Naive thymus-derived CD8-positive, alpha-beta T cell (primary cell): Measurements from ENCODE around the gene OLFML2A. TPM values are rescaled to one million over a fixed set of nuclear protein-coding genes. Genes with fewer than 3 reads are reported as not detected.
"Not testable (repeated sequence)": the region's sequence is repeated elsewhere in the genome, so short reads cannot be mapped to it uniquely, and the experiment has no call there.

ENCODE experiments used
- ATAC-seq, 2 donors: fragments of 150-1000 bp; cut with Tn5 transposase in 1 of 2; sonication (Bioruptor Pico), chemical (Tn5 transposase) in 1 of 2; 1 replicate in 1 of 2; 2 replicates in 1 of 2; pipeline ENCODE4 v1.10.0; 2021; ENCODE audit warnings: mild to moderate bottlenecking in 2 of 2, moderate library complexity in 2 of 2
- POLR2A ChIA-PET: fragments of 350-600 bp; sonication (Branson Sonifier 250); formaldehyde crosslinking; loops from one replicate; lab custom pipeline; 2021; ENCODE audit warnings: antibody characterized with exemption; lab: Charles Lee
- DNase-seq, 10 donors: peaks; one replicate each; pipeline versions ENCODE4 v3.0.0 to v3.0.0-alpha.2; 2020 to 2022
- H3K27ac Mint-ChIP-seq, 10 donors: one replicate each; pipeline ENCODE4 v1.8.0; 2020 to 2022; ENCODE audit warnings: mild to moderate bottlenecking in 10 of 10, mixed read lengths in 10 of 10, moderate library complexity in 4 of 10, inconsistent platforms in 1 of 10
- H3K27me3 Mint-ChIP-seq, 5 donors: one replicate each; pipeline ENCODE4 v1.8.0; 2021 to 2022; ENCODE audit warnings: mixed read lengths in 5 of 5
- H3K36me3 Mint-ChIP-seq, 3 donors: one replicate each; pipeline ENCODE4 v1.8.0; 2020 to 2022; ENCODE audit warnings: mixed read lengths in 3 of 3, mild to moderate bottlenecking in 2 of 3, inconsistent platforms in 1 of 3
- H3K4me1 Mint-ChIP-seq, 4 donors: one replicate each; pipeline ENCODE4 v1.8.0; 2021 to 2022; ENCODE audit warnings: mixed read lengths in 4 of 4
- H3K4me3 Mint-ChIP-seq, 10 donors: one replicate each; pipeline ENCODE4 v1.8.0; 2020 to 2022; ENCODE audit warnings: mild to moderate bottlenecking in 10 of 10, mixed read lengths in 10 of 10, moderate library complexity in 6 of 10, inconsistent platforms in 1 of 10
- H3K9me3 Mint-ChIP-seq, 9 donors: one replicate each; pipeline ENCODE4 v1.8.0; 2020 to 2022; ENCODE audit warnings: mixed read lengths in 9 of 9, mild to moderate bottlenecking in 3 of 9, inconsistent platforms in 1 of 9, moderate library complexity in 1 of 9
- polyA plus RNA-seq, 3 donors: library from polyadenylated mRNA; unstranded; fragments of 300-500 nt; fragmentation: Illumina TruSeq; gene quantifications; one replicate each; pipeline ENCODE4 v1.2.3, GENCODE V29; 2021
- total RNA-seq, 8 experiments: library from RNA in 2 of 8; stranded (reverse) in 2 of 8; gene quantifications; one replicate each; pipeline ENCODE4 v1.2.3 and lab custom pipeline; 2021 to 2026

OLFML2A gene
- total and polyA plus RNA-seq, 5 experiments from 2014 or later: 0.05 TPM; not detected in 4

GRCh38 chr9:124841075-124841821, 64.3 kb downstream of the OLFML2A start:
- POLR2A ChIA-PET: no interaction called here
- DNase-seq (no peak), ATAC-seq (no peak)
- Mint-ChIP-seq H3K27me3 (peaks cover 7 to 44% (median 22%) of the 10 kb centered on the region in 5 donors), H3K27ac (peak overlapping the region in 1 of 10 donors; percentile 43), H3K4me1 (peaks cover 0 to 2% (median 0%) of the 10 kb centered on the region in 4 donors), H3K36me3 (no peaks in the 10 kb centered on the region), H3K9me3 (no peaks in the 10 kb centered on the region), H3K4me3 (no peak overlapping the region)

GRCh38 chr9:124843456-124844034, 66.6 kb downstream of the OLFML2A start:
- H3K27me3 Mint-ChIP-seq: peaks cover 6 to 44% (median 23%) of the 10 kb centered on the region in 5 donors
- POLR2A ChIA-PET: no interaction called here
- ATAC-seq (no peak), DNase-seq (no peak)
- no peak overlapping the region for H3K4me3 Mint-ChIP-seq
- peaks cover 0 to 2% (median 0%) of the 10 kb centered on the region in 4 donors for H3K4me1 Mint-ChIP-seq
- no peaks in the 10 kb centered on the region for H3K36me3 Mint-ChIP-seq
- no peaks in the 10 kb centered on the region for H3K9me3 Mint-ChIP-seq
- no peak overlapping the region for H3K27ac Mint-ChIP-seq

- POLR2A ChIA-PET: no interaction called here
- H3K27me3 Mint-ChIP-seq: peaks cover 6 to 45% (median 22%) of the 10 kb centered on the region in 5 donors
- no peak for DNase-seq
Measured at GRCh38 chr9:124844291-124844690, 67.4 kb downstream of the OLFML2A start.

DNA sequence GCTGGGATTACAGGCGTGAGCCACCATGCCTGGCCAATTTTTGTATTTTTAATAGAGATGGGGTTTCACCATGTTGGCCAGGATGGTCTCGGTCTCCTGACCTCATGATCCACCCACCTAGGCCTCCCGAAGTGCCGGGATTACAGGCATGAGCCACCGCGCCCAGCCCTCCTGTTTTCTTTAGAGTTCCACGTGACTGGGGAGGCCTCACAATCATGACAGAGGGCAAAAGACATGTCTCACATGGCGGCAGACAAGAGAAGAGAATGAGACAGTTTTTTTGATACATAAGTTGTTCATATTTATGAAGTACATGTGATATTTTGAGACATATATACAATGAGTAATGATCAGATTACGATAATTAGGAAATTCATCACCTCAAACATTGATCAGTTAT, 69.5 kb downstream of the OLFML2A start:
- H3K27ac Mint-ChIP-seq, ATAC-seq, H3K9me3 Mint-ChIP-seq, H3K36me3 Mint-ChIP-seq, H3K4me1 Mint-ChIP-seq, H3K4me3 Mint-ChIP-seq, DNase-seq: not testable (repeated sequence)
- POLR2A ChIA-PET: interaction anchor here (0.7 kb wide), 1 partner anchor 72 kb away, joined by 3 read pairs; no protein-coding TSS in a partner anchor
- H3K27me3 Mint-ChIP-seq: peaks cover 6 to 43% (median 26%) of the 10 kb centered on the region in 5 donors

More at GRCh38 chr9:124844291-124844690, 67.4 kb downstream of the OLFML2A start:
- Mint-ChIP-seq H3K27ac (no peak overlapping the region), H3K4me1 (peaks cover 0 to 2% (median 0%) of the 10 kb centered on the region in 4 donors), H3K9me3 (no peaks in the 10 kb centered on the region), H3K36me3 (no peaks in the 10 kb centered on the region), H3K4me3 (no peak overlapping the region)
- ATAC-seq: no peak

- peak overlapping the region in 1 of 10 donors; percentile 44 for H3K27ac Mint-ChIP-seq
- POLR2A ChIA-PET: interaction anchor here (0.7 kb wide), 1 partner anchor 72 kb away, joined by 3 read pairs; no protein-coding TSS in a partner anchor
- peaks cover 6 to 43% (median 26%) of the 10 kb centered on the region in 5 donors for H3K27me3 Mint-ChIP-seq
- DNase-seq: no peak
- H3K4me3 Mint-ChIP-seq: no peak overlapping the region
- no peaks in the 10 kb centered on the region for H3K9me3 Mint-ChIP-seq
- no peak for ATAC-seq
- H3K4me1 Mint-ChIP-seq: peaks cover 0 to 5% (median 0%) of the 10 kb centered on the region in 4 donors
- no peaks in the 10 kb centered on the region for H3K36me3 Mint-ChIP-seq
Measured at GRCh38 chr9:124846969-124847368, 70.0 kb downstream of the OLFML2A start.

DNA sequence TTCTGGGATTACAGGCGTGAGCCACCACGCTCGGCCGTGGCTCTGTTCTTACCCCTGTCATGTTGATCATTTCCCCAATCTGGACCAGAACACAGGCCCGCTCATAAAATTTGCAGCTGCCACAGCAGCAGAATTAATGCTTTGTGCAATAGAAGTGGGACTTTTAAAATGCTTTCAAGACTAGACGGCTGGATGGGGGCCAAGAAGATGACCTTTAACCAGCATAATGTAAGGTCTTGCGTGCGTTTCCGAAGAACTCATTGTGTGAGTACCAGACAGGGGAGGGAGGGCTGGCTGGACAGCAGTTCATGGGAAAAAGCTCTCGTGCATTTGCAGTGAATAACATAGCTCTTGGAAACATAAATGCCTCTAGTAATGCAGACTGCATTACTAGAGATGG, 72.9 kb downstream of the OLFML2A start:
- no peaks in the 10 kb centered on the region for H3K9me3 Mint-ChIP-seq
- DNase-seq: no peak
- H3K4me3 Mint-ChIP-seq: no peak overlapping the region
- peaks cover 6 to 38% (median 26%) of the 10 kb centered on the region in 5 donors for H3K27me3 Mint-ChIP-seq
- H3K4me1 Mint-ChIP-seq: peaks cover 5 to 12% (median 12%) of the 10 kb centered on the region in 4 donors
- H3K36me3 Mint-ChIP-seq: no peaks in the 10 kb centered on the region
- POLR2A ChIA-PET: interaction anchor here (0.7 to 1.5 kb wide), 3 partner anchors 11 to 151 kb away, joined by 3 to 4 read pairs (median 3); no protein-coding TSS in a partner anchor
- ATAC-seq: no peak
- H3K27ac Mint-ChIP-seq: no peak overlapping the region

- peak overlapping the region; percentile 16 to 77 (median 60) for H3K4me3 Mint-ChIP-seq
- H3K9me3 Mint-ChIP-seq: no peaks in the 10 kb centered on the region
- peaks cover 0 to 20% (median 15%) of the 10 kb centered on the region in 5 donors for H3K27me3 Mint-ChIP-seq
- H3K36me3 Mint-ChIP-seq: peaks cover 0 to 6% (median 0%) of the 10 kb centered on the region in 3 donors
- H3K4me1 Mint-ChIP-seq: peaks cover 5 to 14% (median 12%) of the 10 kb centered on the region in 4 donors
- POLR2A ChIA-PET: interaction anchor here (2.3 to 3.6 kb wide), 2 partner anchors 9 to 81 kb away, joined by 11 to 16 read pairs; partner anchors contain the start of genes ARPC5L, NR6A1 and RPL35
- ATAC-seq: no peak
- no peak for DNase-seq
- peak overlapping the region in 3 of 10 donors; percentile 66 to 78 (median 69) for H3K27ac Mint-ChIP-seq
Measured at GRCh38 chr9:124852121-124852828, 75.3 kb downstream of the OLFML2A start.

- Mint-ChIP-seq H3K36me3 (peaks cover 0 to 13% (median 0%) of the 10 kb centered on the region in 3 donors), H3K9me3 (no peaks in the 10 kb centered on the region), H3K27me3 (peaks cover 0 to 16% (median 11%) of the 10 kb centered on the region in 5 donors), H3K4me1 (peaks cover 7 to 16% (median 12%) of the 10 kb centered on the region in 4 donors), H3K4me3 (peak within 1 kb of the TSS; percentile 54 to 77 (median 67)), H3K27ac (peak within 1 kb of the TSS in 6 of 10 donors; percentile 43 to 87 (median 66))
- POLR2A ChIA-PET: interaction anchor here (1.1 to 3.6 kb wide), 3 partner anchors 9 to 81 kb away, joined by 4 to 16 read pairs (median 11); partner anchors contain the start of genes ARPC5L, NR6A1 and RPL35
- DNase-seq: peak; percentile 68 to 85 (median 77)
- ATAC-seq: peak; percentile 81 to 85
Measured at GRCh38 chr9:124852829-124853531, 76.0 kb downstream of the OLFML2A start, which contains the start of gene WDR38. Gene WDR38 (plus strand): TSS chr9:124853460. CDS start chr9:124853532, 72 bp downstream.

GRCh38 chr9:124853605-124854143, 76.7 kb downstream of the OLFML2A start:
- Mint-ChIP-seq H3K36me3 (peaks cover 0 to 20% (median 0%) of the 10 kb centered on the region in 3 donors), H3K27me3 (peaks cover 0 to 16% (median 9%) of the 10 kb centered on the region in 5 donors), H3K4me1 (peaks cover 8 to 16% (median 12%) of the 10 kb centered on the region in 4 donors), H3K27ac (peak overlapping the region in 5 of 10 donors; percentile 43 to 87 (median 65)), H3K4me3 (peak overlapping the region; percentile 54 to 77 (median 67)), H3K9me3 (no peaks in the 10 kb centered on the region)
- POLR2A ChIA-PET: interaction anchor here (1.1 to 3.6 kb wide), 3 partner anchors 8 to 82 kb away, joined by 4 to 16 read pairs (median 11); partner anchors contain the start of genes ARPC5L, NR6A1 and RPL35
- ATAC-seq (peak in 1 of 2 donors; percentile 25), DNase-seq (peak in 1 of 10 donors; percentile 13)

- POLR2A ChIA-PET: interaction anchor here (1.1 to 3.6 kb wide), 3 partner anchors 8 to 83 kb away, joined by 4 to 16 read pairs (median 11); partner anchors contain the start of genes ARPC5L, NR6A1 and RPL35
- no peak for DNase-seq
- peaks cover 8 to 16% (median 13%) of the 10 kb centered on the region in 4 donors for H3K4me1 Mint-ChIP-seq
- no peaks in the 10 kb centered on the region for H3K9me3 Mint-ChIP-seq
- H3K4me3 Mint-ChIP-seq: peak overlapping the region in 1 of 10 donors; percentile 56
- H3K27me3 Mint-ChIP-seq: peaks cover 0 to 16% (median 6%) of the 10 kb centered on the region in 5 donors
- peak overlapping the region in 6 of 10 donors; percentile 34 to 87 (median 58) for H3K27ac Mint-ChIP-seq
- no peak for ATAC-seq
- H3K36me3 Mint-ChIP-seq: peaks cover 0 to 25% (median 0%) of the 10 kb centered on the region in 3 donors
Measured at GRCh38 chr9:124854161-124854560, 77.2 kb downstream of the OLFML2A start.

- H3K9me3 Mint-ChIP-seq: no peaks in the 10 kb centered on the region
- peaks cover 11 to 22% (median 19%) of the 10 kb centered on the region in 4 donors for H3K4me1 Mint-ChIP-seq
- H3K36me3 Mint-ChIP-seq: peaks cover 0 to 30% (median 0%) of the 10 kb centered on the region in 3 donors
- peaks cover 0 to 14% (median 5%) of the 10 kb centered on the region in 5 donors for H3K27me3 Mint-ChIP-seq
- peak overlapping the region in 6 of 10 donors; percentile 29 to 63 (median 45) for H3K27ac Mint-ChIP-seq
- POLR2A ChIA-PET: no interaction called here
- peak in 1 of 10 donors; percentile 10 for DNase-seq
- H3K4me3 Mint-ChIP-seq: peak overlapping the region in 3 of 10 donors; percentile 5 to 8 (median 8)
- ATAC-seq: no peak
Measured at GRCh38 chr9:124854822-124855221, 77.9 kb downstream of the OLFML2A start.
